ENCODE measurements around the gene AMN. TPM values are rescaled to one million over a fixed set of nuclear protein-coding genes. Genes with fewer than 3 reads are reported as not detected.

Gene AMN
- total and polyA plus RNA-seq, 9 of the 15 experiments (the other 6 are each of a cell fraction or from before 2014, with no cell fraction given), result 0.04 to 0.14 TPM; not detected in 7

DNA sequence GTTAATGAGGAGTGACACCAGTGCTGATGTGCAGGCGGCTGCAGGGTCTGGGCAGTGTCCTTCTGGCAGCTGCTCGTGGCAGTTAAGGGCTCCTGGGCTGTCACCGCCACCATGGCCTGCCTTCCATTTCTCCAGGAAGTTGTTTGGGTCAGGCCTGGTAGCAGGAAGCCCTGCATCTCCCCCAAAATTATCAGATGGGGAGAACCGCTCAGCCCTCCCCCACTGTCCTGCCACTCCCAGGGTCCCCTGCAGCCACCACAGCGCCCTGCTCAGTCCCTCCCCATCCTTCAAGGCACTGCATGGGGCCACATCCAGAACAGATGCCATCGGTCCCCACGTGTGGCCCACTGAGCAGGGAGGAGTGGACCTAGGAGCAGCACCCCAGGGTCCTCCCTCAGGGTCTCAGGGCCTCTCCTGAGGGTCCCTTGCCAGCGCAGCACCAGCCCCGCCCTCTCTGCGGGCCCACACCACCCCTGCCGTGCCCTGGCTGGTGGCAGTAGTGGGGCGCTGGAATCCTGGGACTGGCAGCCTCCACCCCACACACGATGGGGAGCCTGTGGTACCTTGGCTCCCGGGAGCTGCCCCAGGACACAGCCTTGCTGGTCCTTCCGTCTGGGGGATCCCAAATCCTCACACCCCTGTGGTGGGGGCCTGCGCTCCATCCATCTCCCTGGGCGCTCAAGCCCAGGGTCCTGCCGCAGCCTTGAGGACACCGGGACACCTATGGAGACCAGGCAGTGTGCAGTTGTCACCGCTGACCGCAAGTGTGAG is 10.3 kb upstream of the AMN start (continued):
- TF ChIP-seq MGA (IDR thresholded peaks at IDR 0.05), result no peak
- TF ChIP-seq, protein P1, sequence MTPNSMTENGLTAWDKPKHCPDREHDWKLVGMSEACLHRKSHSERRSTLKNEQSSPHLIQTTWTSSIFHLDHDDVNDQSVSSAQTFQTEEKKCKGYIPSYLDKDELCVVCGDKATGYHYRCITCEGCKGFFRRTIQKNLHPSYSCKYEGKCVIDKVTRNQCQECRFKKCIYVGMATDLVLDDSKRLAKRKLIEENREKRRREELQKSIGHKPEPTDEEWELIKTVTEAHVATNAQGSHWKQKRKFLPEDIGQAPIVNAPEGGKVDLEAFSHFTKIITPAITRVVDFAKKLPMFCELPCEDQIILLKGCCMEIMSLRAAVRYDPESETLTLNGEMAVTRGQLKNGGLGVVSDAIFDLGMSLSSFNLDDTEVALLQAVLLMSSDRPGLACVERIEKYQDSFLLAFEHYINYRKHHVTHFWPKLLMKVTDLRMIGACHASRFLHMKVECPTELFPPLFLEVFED (CRISPR knock-in tag; conservative IDR thresholded peaks at IDR 0.05), result no peak
- TF ChIP-seq WHSC1 (IDR thresholded peaks at IDR 0.05; ENCODE audit: low read length), result no peak
- TF ChIP-seq, protein P2, sequence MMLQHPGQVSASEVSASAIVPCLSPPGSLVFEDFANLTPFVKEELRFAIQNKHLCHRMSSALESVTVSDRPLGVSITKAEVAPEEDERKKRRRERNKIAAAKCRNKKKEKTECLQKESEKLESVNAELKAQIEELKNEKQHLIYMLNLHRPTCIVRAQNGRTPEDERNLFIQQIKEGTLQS (IDR thresholded peaks at IDR 0.05), result no peak
- TF ChIP-seq, protein P2 (CRISPR knock-in tag; conservative IDR thresholded peaks at IDR 0.05), result no peak
- TF ChIP-seq ZNF24 (IDR thresholded peaks at IDR 0.05), result no peak
